ENCODE results near the gene CAMTA1. TPM values are rescaled to one million over a fixed set of nuclear protein-coding genes. Genes with fewer than 3 reads are reported as not detected.

The CAMTA1 gene
- polyA plus RNA-seq, 1 experiment: 64.9 TPM

DNA sequence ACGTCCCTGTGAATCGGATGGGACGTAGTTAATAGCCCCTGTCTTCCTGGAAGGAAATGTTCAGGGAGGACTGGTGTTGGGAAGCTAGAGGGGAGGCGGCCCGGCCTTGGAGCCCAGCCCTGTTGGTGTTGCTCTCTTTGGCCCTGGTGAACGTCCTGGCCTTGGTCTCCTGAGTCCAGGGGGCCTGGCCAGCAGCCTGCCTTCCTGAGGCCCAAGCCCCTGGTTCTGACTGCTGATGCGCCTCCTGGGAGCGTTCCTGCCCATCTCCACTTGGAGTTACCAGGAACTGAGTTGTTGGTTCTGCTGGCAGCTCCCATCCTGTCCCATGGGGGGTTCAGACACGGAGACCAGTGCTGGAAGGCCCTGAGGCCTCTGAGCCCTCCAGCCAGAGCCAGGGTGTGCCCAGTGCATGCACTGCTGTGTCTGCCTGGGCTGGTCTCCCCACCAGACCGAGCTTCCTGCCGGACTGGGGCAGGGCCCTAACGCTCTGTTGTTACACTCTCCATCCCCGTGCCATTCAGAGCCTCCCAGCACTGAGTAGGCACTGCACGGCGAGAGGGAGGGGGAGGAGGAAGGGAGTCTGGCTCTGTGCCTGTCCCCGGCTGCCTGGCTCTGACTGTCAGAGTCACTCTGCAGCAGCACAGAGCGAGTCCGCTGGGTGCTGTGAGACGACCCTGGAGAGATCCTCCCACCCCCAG, 603.4 kb downstream of the CAMTA1 start:
- no peak for DNase-seq (ENCODE audit: low read depth, low spot score)
- H3K27ac ChIP-seq (ENCODE audit: low read depth, low read length): peak overlapping the region; percentile 21
- no peaks in the 10 kb centered on the region for H3K9me3 ChIP-seq (ENCODE audit: control insufficient read depth, insufficient read depth, low read length)
- H3K4me3 ChIP-seq (ENCODE audit: low read depth, low read length): no peak overlapping the region
- TF ChIP-seq, protein P1, sequence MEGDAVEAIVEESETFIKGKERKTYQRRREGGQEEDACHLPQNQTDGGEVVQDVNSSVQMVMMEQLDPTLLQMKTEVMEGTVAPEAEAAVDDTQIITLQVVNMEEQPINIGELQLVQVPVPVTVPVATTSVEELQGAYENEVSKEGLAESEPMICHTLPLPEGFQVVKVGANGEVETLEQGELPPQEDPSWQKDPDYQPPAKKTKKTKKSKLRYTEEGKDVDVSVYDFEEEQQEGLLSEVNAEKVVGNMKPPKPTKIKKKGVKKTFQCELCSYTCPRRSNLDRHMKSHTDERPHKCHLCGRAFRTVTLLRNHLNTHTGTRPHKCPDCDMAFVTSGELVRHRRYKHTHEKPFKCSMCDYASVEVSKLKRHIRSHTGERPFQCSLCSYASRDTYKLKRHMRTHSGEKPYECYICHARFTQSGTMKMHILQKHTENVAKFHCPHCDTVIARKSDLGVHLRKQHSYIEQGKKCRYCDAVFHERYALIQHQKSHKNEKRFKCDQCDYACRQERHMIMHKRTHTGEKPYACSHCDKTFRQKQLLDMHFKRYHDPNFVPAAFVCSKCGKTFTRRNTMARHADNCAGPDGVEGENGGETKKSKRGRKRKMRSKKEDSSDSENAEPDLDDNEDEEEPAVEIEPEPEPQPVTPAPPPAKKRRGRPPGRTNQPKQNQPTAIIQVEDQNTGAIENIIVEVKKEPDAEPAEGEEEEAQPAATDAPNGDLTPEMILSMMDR (IDR thresholded peaks at IDR 0.05; ENCODE audit: low read depth, low read length): no peak
- CTCF ChIA-PET: interaction anchor here (0.5 to 1.1 kb wide), 4 partner anchors 54 to 256 kb away, joined by 3 to 5 read pairs (median 4); no protein-coding TSS in a partner anchor
- H3K27me3 ChIP-seq (ENCODE audit: control insufficient read depth, insufficient read depth, low read length): no peaks in the 10 kb centered on the region
- POLR2A ChIA-PET: no interaction called here

DNA sequence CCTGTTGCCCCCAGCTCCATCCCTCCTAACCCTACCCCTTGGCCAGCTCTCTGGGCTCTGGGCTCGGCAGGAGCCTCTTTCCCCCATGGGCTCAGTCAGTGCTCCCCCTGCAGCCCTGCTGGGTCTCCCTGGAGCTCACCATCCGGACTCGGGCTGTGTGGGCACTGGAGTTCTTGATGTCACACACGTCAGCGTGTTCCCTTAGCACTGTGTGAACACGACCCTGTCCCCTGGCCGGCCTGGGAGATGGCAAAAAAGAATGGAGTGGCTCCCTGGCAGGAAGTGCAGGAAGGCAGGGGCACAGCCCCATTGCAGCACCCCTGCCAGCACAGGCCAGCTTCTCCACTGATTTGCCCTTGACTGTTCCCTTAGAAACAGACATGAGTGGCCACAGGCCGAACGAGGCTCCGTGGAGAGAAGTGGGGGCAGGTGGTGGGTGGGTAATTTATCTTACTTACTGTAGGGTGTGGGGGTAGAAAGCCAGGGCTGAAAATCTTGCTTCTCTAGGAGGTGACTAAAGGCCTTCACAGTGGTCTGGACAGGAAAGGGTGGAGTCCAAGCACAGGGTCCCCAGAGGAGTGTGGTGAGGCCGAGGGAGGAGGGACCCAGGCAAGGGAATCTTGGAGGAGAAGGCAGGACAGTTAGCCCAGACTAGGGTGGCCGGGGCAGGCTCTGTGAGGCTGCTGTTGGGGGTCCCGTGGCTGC, 604.1 kb downstream of the CAMTA1 start:
- TF ChIP-seq, protein P1 (IDR thresholded peaks at IDR 0.05; ENCODE audit: low read depth, low read length): peak; percentile 33; the same call in 1 of the 2 replicates
- ChIA-PET CTCF (interaction anchor here (0.5 to 1.1 kb wide), 3 partner anchors 55 to 130 kb away, joined by 3 to 5 read pairs (median 4); no protein-coding TSS in a partner anchor), POLR2A (no interaction called here)
- H3K9me3 ChIP-seq (ENCODE audit: control insufficient read depth, insufficient read depth, low read length): no peaks in the 10 kb centered on the region
- peak overlapping the region; percentile 21 for H3K27ac ChIP-seq (ENCODE audit: low read depth, low read length)
- DNase-seq (ENCODE audit: low read depth, low spot score): no peak
- no peak overlapping the region for H3K4me3 ChIP-seq (ENCODE audit: low read depth, low read length)
- no peaks in the 10 kb centered on the region for H3K27me3 ChIP-seq (ENCODE audit: control insufficient read depth, insufficient read depth, low read length)

DNA sequence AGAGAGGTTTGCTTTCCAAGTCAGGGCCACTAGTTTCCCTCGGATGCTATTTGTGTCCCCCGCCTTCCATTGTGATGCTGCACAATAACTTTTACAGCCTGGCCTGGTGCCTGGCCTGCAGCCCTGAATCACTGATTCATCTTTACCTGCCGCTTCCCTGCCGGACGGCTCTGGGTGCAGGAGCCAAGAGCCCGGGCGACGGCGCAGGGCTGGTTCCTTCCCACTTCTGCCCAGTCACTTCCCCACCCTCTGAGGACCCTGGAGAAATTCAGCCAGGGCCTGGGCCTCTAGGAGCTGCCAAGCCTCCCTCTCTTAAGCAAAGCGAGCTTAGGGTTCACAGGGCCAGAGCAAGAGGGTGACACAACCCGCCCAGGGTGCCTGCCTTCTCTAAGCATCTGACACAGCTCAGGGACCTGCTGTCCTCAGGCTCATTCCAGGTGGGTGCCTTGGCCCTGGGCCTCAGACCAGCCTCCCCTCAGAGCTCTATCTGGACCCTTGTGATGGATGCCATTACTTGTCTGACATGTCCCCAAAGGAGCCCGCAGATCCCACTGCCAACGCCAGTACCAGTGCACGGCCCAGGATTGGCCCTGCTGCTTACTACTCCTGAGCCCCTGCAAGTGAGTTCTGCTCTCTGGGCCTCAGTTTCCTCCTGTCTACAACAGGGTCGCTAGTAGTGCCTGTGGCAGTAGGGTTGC, 604.8 kb downstream of the CAMTA1 start:
- TF ChIP-seq, protein P1 (IDR thresholded peaks at IDR 0.05; ENCODE audit: low read depth, low read length): no peak
- Histone ChIP-seq H3K9me3 (ENCODE audit: control insufficient read depth, insufficient read depth, low read length) (peaks cover 4% of the 10 kb centered on the region), H3K4me3 (ENCODE audit: low read depth, low read length) (no peak overlapping the region), H3K27ac (ENCODE audit: low read depth, low read length) (no peak overlapping the region), H3K27me3 (ENCODE audit: control insufficient read depth, insufficient read depth, low read length) (no peaks in the 10 kb centered on the region)
- ChIA-PET POLR2A (no interaction called here), CTCF (no interaction called here)
- DNase-seq (ENCODE audit: low read depth, low spot score): no peak

DNA sequence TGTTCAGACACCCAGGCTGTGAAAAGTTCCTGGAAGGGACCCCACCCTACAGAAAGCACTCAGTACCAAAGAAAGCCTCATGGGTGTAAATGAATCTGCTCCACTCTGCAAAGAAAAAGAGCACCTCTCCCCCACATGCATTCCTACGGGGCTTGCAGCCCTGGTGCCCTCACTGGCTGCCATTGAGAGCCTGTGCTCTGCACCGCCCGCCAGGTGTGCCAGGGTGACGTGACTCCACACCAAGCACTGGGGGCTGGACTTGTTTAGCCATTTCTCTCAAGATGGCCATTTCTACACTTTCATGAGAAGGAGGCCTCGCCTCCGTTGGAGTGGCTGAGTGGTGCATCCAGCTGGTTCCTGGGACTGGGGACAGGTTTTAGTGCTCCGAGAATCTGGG, 605.3 kb downstream of the CAMTA1 start:
- POLR2A ChIA-PET: no interaction called here
- no peak overlapping the region for H3K27ac ChIP-seq (ENCODE audit: low read depth, low read length)
- H3K4me3 ChIP-seq (ENCODE audit: low read depth, low read length): no peak overlapping the region
- CTCF ChIA-PET: no interaction called here
- no peak for DNase-seq (ENCODE audit: low read depth, low spot score)
- TF ChIP-seq, protein P1 (IDR thresholded peaks at IDR 0.05; ENCODE audit: low read depth, low read length): no peak
- peaks cover 5% of the 10 kb centered on the region for H3K9me3 ChIP-seq (ENCODE audit: control insufficient read depth, insufficient read depth, low read length)
- no peaks in the 10 kb centered on the region for H3K27me3 ChIP-seq (ENCODE audit: control insufficient read depth, insufficient read depth, low read length)
